BJ (cell line): ENCODE measurements around the gene TUFT1. TPM values are rescaled to one million over a fixed set of nuclear protein-coding genes. Genes with fewer than 3 reads are reported as not detected.
A peak's percentile ranks its signal among the peaks of the same experiment; 100 is the strongest.

Source experiments
- CTCF ChIA-PET: fragments of 350-600 bp; formaldehyde crosslinking; extraction: SDS; loops from one replicate; lab custom pipeline; 2021; ENCODE audit warnings: antibody characterized with exemption, inconsistent platforms; lab: Yijun Ruan, JAX
- POLR2A ChIA-PET: fragments of 300-600 bp; sonication (Branson Sonifier 250); formaldehyde crosslinking; extraction: SDS; loops from one replicate; lab custom pipeline; 2021; ENCODE audit warnings: antibody characterized with exemption; lab: Charles Lee
- DNase-seq: peaks from one replicate; pipeline ENCODE4 v3.0.0-alpha.2; 2011; ENCODE audit warnings: low read depth
- H3K27me3 ChIP-seq: 2 replicates; pipeline ENCODE4 v1.6.0; 2011; ENCODE audit warnings: low read length; ENCODE audit not compliant: control insufficient read depth, insufficient read depth
- H3K36me3 ChIP-seq: 2 replicates; pipeline ENCODE4 v1.5.1; 2011; ENCODE audit warnings: low read length; ENCODE audit not compliant: control insufficient read depth, insufficient read depth
- H3K4me3 ChIP-seq: 2 replicates; pipeline ENCODE4 v1.5.1; 2011; ENCODE audit warnings: low read depth, mild to moderate bottlenecking, control low read depth, low read length
- CTCF ChIP-seq: IDR thresholded peaks from 2 replicates; pipeline ENCODE4 v1.5.1; 2011; ENCODE audit warnings: low read depth, mild to moderate bottlenecking, control low read depth, inconsistent platforms, low read length, moderate library complexity; ENCODE audit not compliant: insufficient read depth
- polyA plus RNA-seq: library from polyadenylated mRNA; depleted of rRNA; stranded (reverse); fragments of >200 nt; gene quantifications from 2 replicates; pipeline ENCODE4 v1.2.3, GENCODE V29; 2011

Gene TUFT1
- polyA plus RNA-seq, 1 experiment = 14.3 TPM

- Histone ChIP-seq H3K4me3 (no peak overlapping the region), H3K36me3 (no peaks in the 10 kb centered on the region), H3K27me3 (no peaks in the 10 kb centered on the region)
- no peak for TF ChIP-seq CTCF
- POLR2A ChIA-PET = no interaction called here
- CTCF ChIA-PET = interaction anchor here (3.7 kb wide), 1 partner anchor 16 kb away, joined by 17 read pairs; no protein-coding TSS in a partner anchor
- no peak for DNase-seq
Observed at GRCh38 chr1:151610142-151610541, 70.0 kb downstream of the TUFT1 start.

GRCh38 chr1:151611288-151611790, 71.2 kb downstream of the TUFT1 start:
- no peak for TF ChIP-seq CTCF
- DNase-seq = no peak

GRCh38 chr1:151611832-151612500, 71.9 kb downstream of the TUFT1 start, which contains the start of gene SNX27:
TSS of gene SNX27 (plus strand) at chr1:151612050. CDS start at chr1:151612202, 152 bp downstream.
- H3K27me3 ChIP-seq = no peaks in the 10 kb centered on the region
- peak; percentile 55 for DNase-seq
- H3K36me3 ChIP-seq = no peaks in the 10 kb centered on the region
- no peak for TF ChIP-seq CTCF
- CTCF ChIA-PET = interaction anchor here (0.6 to 3.7 kb wide), 2 partner anchors 18 to 59 kb away, joined by 3 to 17 read pairs; no protein-coding TSS in a partner anchor
- POLR2A ChIA-PET = no interaction called here
- H3K4me3 ChIP-seq = peak within 1 kb of the TSS; percentile 97

More at GRCh38 chr1:151611288-151611790, 71.2 kb downstream of the TUFT1 start:
- POLR2A ChIA-PET = no interaction called here
- Histone ChIP-seq H3K36me3 (no peaks in the 10 kb centered on the region), H3K4me3 (no peak overlapping the region; the same call in 1 of the 2 replicates), H3K27me3 (no peaks in the 10 kb centered on the region)
- CTCF ChIA-PET = interaction anchor here (3.7 kb wide), 1 partner anchor 17 kb away, joined by 17 read pairs; no protein-coding TSS in a partner anchor

GRCh38 chr1:151612501-151613281, 72.6 kb downstream of the TUFT1 start:
- no peak for DNase-seq
- Histone ChIP-seq H3K27me3 (no peaks in the 10 kb centered on the region), H3K36me3 (no peaks in the 10 kb centered on the region), H3K4me3 (peak overlapping the region; percentile 97)
- POLR2A ChIA-PET = no interaction called here
- CTCF ChIA-PET = interaction anchor here (3.7 kb wide), 1 partner anchor 18 kb away, joined by 17 read pairs; no protein-coding TSS in a partner anchor
- no peak for TF ChIP-seq CTCF
